Measurements from ENCODE around the gene FHL2.

Gene FHL2

DNA sequence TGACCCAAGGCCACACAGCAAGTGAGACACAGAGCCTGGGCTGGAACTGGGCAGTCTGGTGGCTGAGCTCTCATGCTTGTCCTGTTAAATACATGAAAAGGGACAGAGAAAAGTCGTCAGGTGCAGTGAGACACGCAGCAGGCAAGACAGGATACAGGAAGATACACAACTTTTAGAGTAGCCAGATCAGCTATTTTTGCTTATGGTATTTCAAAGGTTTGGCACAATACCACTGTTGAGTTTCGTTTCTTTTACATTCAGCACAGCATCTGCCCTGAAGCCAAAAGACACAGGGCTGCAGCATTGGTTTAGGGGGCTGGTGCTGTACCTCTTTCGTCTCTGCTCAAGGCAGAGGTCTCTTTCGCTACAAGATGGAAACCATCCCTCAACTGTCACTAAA lies 14.0 kb downstream of the FHL2 start:
- Histone ChIP-seq H3K9me2 (replicated peaks; ENCODE audit: insufficient read depth, low read length) (no peaks in the 10 kb centered on the region), H3K27me3 (replicated peaks; ENCODE audit: insufficient read depth, low read length) (no peaks in the 10 kb centered on the region), H3K9ac (ENCODE audit: low read length) (0 out of 2 replicates have a peak overlapping the region, but pooled peaks have one; percentile 4), H3K4me1 (ENCODE audit: low read length) (peaks cover 35% of the 10 kb centered on the region), H3K79me2 (ENCODE audit: low read length) (no peaks in the 10 kb centered on the region), H3K4me3 (ENCODE audit: low read length) (no peak overlapping the region), H3F3A (ENCODE audit: insufficient read depth, low read length) (peaks cover 10% of the 10 kb centered on the region), H3K4me2 (ENCODE audit: low read depth, low read length) (peak overlapping the region; percentile 75), H2AFZ (ENCODE audit: low read length) (peak overlapping the region; percentile 43; the same call in 1 of the 2 replicates), H4K20me1 (ENCODE audit: insufficient read depth, low read length) (no peaks in the 10 kb centered on the region), H3K27ac (ENCODE audit: low read length) (peak overlapping the region; percentile 69; the same call in 1 of the 2 replicates), H3K36me3 (replicated peaks; ENCODE audit: insufficient read depth, low read length) (no peaks in the 10 kb centered on the region), H3K9me3 (replicated peaks; ENCODE audit: insufficient read depth, low read length) (no peaks in the 10 kb centered on the region)
- DNase-seq: peak; percentile 92
- TF ChIP-seq, protein P1, sequence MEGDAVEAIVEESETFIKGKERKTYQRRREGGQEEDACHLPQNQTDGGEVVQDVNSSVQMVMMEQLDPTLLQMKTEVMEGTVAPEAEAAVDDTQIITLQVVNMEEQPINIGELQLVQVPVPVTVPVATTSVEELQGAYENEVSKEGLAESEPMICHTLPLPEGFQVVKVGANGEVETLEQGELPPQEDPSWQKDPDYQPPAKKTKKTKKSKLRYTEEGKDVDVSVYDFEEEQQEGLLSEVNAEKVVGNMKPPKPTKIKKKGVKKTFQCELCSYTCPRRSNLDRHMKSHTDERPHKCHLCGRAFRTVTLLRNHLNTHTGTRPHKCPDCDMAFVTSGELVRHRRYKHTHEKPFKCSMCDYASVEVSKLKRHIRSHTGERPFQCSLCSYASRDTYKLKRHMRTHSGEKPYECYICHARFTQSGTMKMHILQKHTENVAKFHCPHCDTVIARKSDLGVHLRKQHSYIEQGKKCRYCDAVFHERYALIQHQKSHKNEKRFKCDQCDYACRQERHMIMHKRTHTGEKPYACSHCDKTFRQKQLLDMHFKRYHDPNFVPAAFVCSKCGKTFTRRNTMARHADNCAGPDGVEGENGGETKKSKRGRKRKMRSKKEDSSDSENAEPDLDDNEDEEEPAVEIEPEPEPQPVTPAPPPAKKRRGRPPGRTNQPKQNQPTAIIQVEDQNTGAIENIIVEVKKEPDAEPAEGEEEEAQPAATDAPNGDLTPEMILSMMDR (IDR thresholded peaks at IDR 0.05; ENCODE audit: low read length): no peak
- TF ChIP-seq EZH2phosphoT487 (IDR thresholded peaks at IDR 0.05; ENCODE audit: low read length) (no peak), EZH2 (optimal IDR thresholded peaks at IDR 0.05; ENCODE audit: low read depth, low read length) (no peak)

DNA sequence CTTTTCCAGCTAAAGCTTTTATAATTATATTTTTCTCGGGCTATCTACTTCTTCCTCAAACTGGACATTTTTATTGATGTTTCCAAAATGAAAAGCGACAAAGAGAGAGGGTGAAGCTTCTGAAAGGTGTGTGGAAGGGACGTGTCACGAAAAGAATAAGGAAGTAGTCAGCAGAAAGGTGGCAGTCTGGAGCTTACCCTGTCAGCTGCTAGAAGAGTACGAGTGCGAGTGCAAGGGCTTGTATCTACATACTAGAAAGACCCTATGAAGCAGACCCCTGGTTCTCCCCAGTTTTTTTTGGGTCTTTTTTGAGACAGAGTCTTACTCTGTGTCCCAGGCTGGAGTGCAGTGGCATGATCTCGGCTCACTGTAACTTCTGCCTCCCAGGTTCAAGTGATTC lies 14.6 kb downstream of the FHL2 start:
- no peaks in the 10 kb centered on the region for H3K27me3 ChIP-seq (replicated peaks; ENCODE audit: insufficient read depth, low read length)
- H3K4me2 ChIP-seq (ENCODE audit: low read depth, low read length): no peak overlapping the region; the same call in 1 of the 2 replicates
- no peaks in the 10 kb centered on the region for H3K9me3 ChIP-seq (replicated peaks; ENCODE audit: insufficient read depth, low read length)
- H3K9ac ChIP-seq (ENCODE audit: low read length): no peak overlapping the region
- H3K4me1 ChIP-seq (ENCODE audit: low read length): peaks cover 35% of the 10 kb centered on the region
- H3K27ac ChIP-seq (ENCODE audit: low read length): peak overlapping the region; percentile 69; the same call in 1 of the 2 replicates
- no peaks in the 10 kb centered on the region for H3K79me2 ChIP-seq (ENCODE audit: low read length)
- no peaks in the 10 kb centered on the region for H3K36me3 ChIP-seq (replicated peaks; ENCODE audit: insufficient read depth, low read length)
- H3K4me3 ChIP-seq (ENCODE audit: low read length): no peak overlapping the region
- H3K9me2 ChIP-seq (replicated peaks; ENCODE audit: insufficient read depth, low read length): no peaks in the 10 kb centered on the region
- H3F3A ChIP-seq (ENCODE audit: insufficient read depth, low read length): peaks cover 10% of the 10 kb centered on the region
- no peak overlapping the region for H2AFZ ChIP-seq (ENCODE audit: low read length)
- no peaks in the 10 kb centered on the region for H4K20me1 ChIP-seq (ENCODE audit: insufficient read depth, low read length)
- TF ChIP-seq, protein P1 (IDR thresholded peaks at IDR 0.05; ENCODE audit: low read length): no peak
- TF ChIP-seq EZH2phosphoT487 (IDR thresholded peaks at IDR 0.05; ENCODE audit: low read length) (no peak), EZH2 (optimal IDR thresholded peaks at IDR 0.05; ENCODE audit: low read depth, low read length) (no peak)
- DNase-seq: no peak

DNA sequence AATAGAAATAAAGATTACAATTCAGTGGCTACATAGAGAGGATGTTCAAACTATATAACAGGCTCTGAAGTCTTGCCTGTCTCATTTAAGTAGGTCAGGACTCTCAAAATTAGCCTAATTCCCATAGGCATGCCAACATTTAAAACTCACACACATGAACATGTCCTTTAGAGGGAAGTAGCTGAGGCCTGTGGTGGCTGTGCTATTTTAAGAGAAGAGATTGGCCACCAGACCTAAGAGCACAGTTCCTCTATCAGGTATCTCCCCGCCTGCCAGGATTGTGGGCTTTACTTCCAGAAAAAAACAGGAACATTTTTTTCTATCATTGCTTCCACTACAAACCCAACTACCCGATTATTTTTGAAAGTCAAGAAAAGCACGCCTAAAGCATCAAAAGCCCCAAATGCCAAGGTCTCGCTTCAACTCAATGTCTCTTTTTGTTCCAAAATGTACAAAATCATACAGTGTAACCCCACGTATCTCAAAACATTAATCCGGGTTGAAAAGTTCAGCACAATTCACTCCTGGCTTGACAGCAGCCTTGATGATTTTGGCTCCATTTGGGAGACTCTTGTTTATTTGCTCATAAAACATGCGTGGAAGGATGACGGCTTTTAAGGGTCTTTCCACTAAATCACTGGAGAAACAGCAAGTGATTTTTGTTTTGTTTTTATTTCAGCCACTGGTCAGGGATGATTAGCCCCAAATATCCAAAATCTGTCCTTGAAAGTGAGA lies 15.3 kb downstream of the FHL2 start:
- no peak for TF ChIP-seq EZH2 (optimal IDR thresholded peaks at IDR 0.05; ENCODE audit: low read depth, low read length)
- no peak for TF ChIP-seq EZH2phosphoT487 (IDR thresholded peaks at IDR 0.05; ENCODE audit: low read length)
- TF ChIP-seq, protein P1 (IDR thresholded peaks at IDR 0.05; ENCODE audit: low read length): no peak
- Histone ChIP-seq H3K9me3 (replicated peaks; ENCODE audit: insufficient read depth, low read length) (no peaks in the 10 kb centered on the region), H3F3A (ENCODE audit: insufficient read depth, low read length) (peaks cover 10% of the 10 kb centered on the region), H3K9me2 (replicated peaks; ENCODE audit: insufficient read depth, low read length) (no peaks in the 10 kb centered on the region), H4K20me1 (ENCODE audit: insufficient read depth, low read length) (no peaks in the 10 kb centered on the region), H3K4me1 (ENCODE audit: low read length) (peaks cover 35% of the 10 kb centered on the region), H3K4me2 (ENCODE audit: low read depth, low read length) (no peak overlapping the region), H3K36me3 (replicated peaks; ENCODE audit: insufficient read depth, low read length) (no peaks in the 10 kb centered on the region), H3K79me2 (ENCODE audit: low read length) (no peaks in the 10 kb centered on the region), H3K4me3 (ENCODE audit: low read length) (no peak overlapping the region), H3K9ac (ENCODE audit: low read length) (no peak overlapping the region), H3K27ac (ENCODE audit: low read length) (no peak overlapping the region), H2AFZ (ENCODE audit: low read length) (no peak overlapping the region), H3K27me3 (replicated peaks; ENCODE audit: insufficient read depth, low read length) (no peaks in the 10 kb centered on the region)
- DNase-seq: no peak

All from MM.1S (cell line).